H1 (cell line): Measurements from ENCODE around the gene CUX1. TPM values are rescaled to one million over a fixed set of nuclear protein-coding genes. Genes with fewer than 3 reads are reported as not detected.
A peak's percentile ranks its signal among the peaks of the same experiment; 100 is the strongest.

Source experiments
- CTCF ChIA-PET: fragments of 300-600 bp; sonication (Branson Sonifier 250); formaldehyde crosslinking; loops from one replicate; lab custom pipeline; 2021; ENCODE audit not compliant: partially characterized antibody; lab: Charles Lee
- POLR2A ChIA-PET: fragments of 300-600 bp; sonication (Branson Sonifier 250); formaldehyde crosslinking; loops from one replicate; lab custom pipeline; 2021; ENCODE audit warnings: inconsistent platforms; ENCODE audit not compliant: partially characterized antibody; lab: Charles Lee
- DNase-seq, 2 experiments: peaks; one replicate each; pipeline versions ENCODE4 v3.0.0 to v3.0.0-alpha.2; 2010 to 2022; ENCODE audit warnings: low spot score in 2 of 2, low read depth in 1 of 2, mixed read lengths in 1 of 2
- FAIRE-seq: peaks from 2 replicates; lab custom pipeline; 2011; peaks lifted over from hg19 to GRCh38; lab: Jason Lieb, UNC
- H2AFZ ChIP-seq: 2 replicates; pipeline ENCODE4 v1.8.1; 2012; ENCODE audit warnings: low read length, inconsistent platforms
- H2AK5ac ChIP-seq: 2 replicates; pipeline ENCODE4 v1.6.1; 2013; ENCODE audit warnings: low read depth, low read length
- H2BK120ac ChIP-seq: replicated peaks from 2 replicates; pipeline ENCODE3; 2013; ENCODE audit warnings: low read depth, low read length, inconsistent platforms
- H2BK12ac ChIP-seq: 2 replicates; pipeline ENCODE4 v1.6.1; 2013; ENCODE audit warnings: low read depth, low read length
- H2BK15ac ChIP-seq: 2 replicates; pipeline ENCODE4 v1.6.1; 2013; ENCODE audit warnings: low read length
- H2BK20ac ChIP-seq: 2 replicates; pipeline ENCODE4 v1.6.1; 2013; ENCODE audit warnings: low read length
- H2BK5ac ChIP-seq: 2 replicates; pipeline ENCODE4 v1.6.1; 2013; ENCODE audit warnings: low read depth, low read length
- H3K14ac ChIP-seq: 2 replicates; pipeline ENCODE4 v1.6.1; 2013; ENCODE audit warnings: inconsistent platforms; ENCODE audit not compliant: insufficient read length
- H3K18ac ChIP-seq: 2 replicates; pipeline ENCODE4 v1.6.1; 2013; ENCODE audit warnings: low read length; ENCODE audit errors: extremely low read depth
- H3K23ac ChIP-seq: 2 replicates; pipeline ENCODE4 v1.6.1; 2013; ENCODE audit warnings: inconsistent platforms; ENCODE audit not compliant: insufficient read length
- H3K23me2 ChIP-seq: 2 replicates; pipeline ENCODE4 v1.6.1; 2013; ENCODE audit warnings: low read depth, low read length
- H3K27ac ChIP-seq: 2 replicates; pipeline ENCODE4 v1.6.1; 2011; ENCODE audit warnings: low read depth, low read length, inconsistent platforms
- H3K27me3 ChIP-seq, 4 experiments: replicated peaks in 1 of 4; 1 replicate in 1 of 4; 2 replicates in 3 of 4; pipeline versions ENCODE4 v1.6.1 to v1.8.1; 2011 to 2013; ENCODE audit warnings: low read length in 3 of 4, mild to moderate bottlenecking in 3 of 4, inconsistent platforms in 2 of 4, mixed read lengths in 2 of 4, moderate library complexity in 1 of 4; ENCODE audit not compliant: control insufficient read depth in 3 of 4, insufficient read depth in 3 of 4; ENCODE audit errors: extremely low read depth in 1 of 4
- H3K36me3 ChIP-seq, 4 experiments: 2 replicates each; pipeline versions ENCODE4 v1.6.1 to v1.8.1; 2011 to 2013; ENCODE audit warnings: mild to moderate bottlenecking in 4 of 4, low read length in 3 of 4, moderate library complexity in 2 of 4, control low read depth in 1 of 4, inconsistent platforms in 1 of 4; ENCODE audit not compliant: insufficient read depth in 4 of 4, control insufficient read depth in 2 of 4
- H3K4ac ChIP-seq: replicated peaks from 2 replicates; pipeline ENCODE3; 2013; ENCODE audit warnings: low read length, low read depth, mixed read lengths, inconsistent platforms; ENCODE audit not compliant: insufficient read length
- H3K4me1 ChIP-seq, 4 experiments: replicated peaks in 1 of 4; 1 replicate in 1 of 4; 2 replicates in 3 of 4; pipeline versions ENCODE4 v1.6.1 to v1.8.1; 2011 to 2013; ENCODE audit warnings: low read length in 3 of 4, inconsistent platforms in 2 of 4, mixed read lengths in 1 of 4; ENCODE audit not compliant: insufficient read depth in 4 of 4, control insufficient read depth in 3 of 4
- H3K4me2 ChIP-seq, 2 experiments: 2 replicates each; pipeline versions ENCODE4 v1.6.1 to v1.8.1; 2011 to 2013; ENCODE audit warnings: low read depth in 2 of 2, low read length in 2 of 2, control low read depth in 1 of 2, inconsistent platforms in 1 of 2, mild to moderate bottlenecking in 1 of 2; ENCODE audit not compliant: insufficient read depth in 1 of 2
- H3K4me3 ChIP-seq, 4 experiments: fragments of 200-600, 300-600 bp in 1 of 4; sonication (generic), shearing (Covaris generic), sonication (Bioruptor Twin) in 1 of 4; 2 replicates each; pipeline versions ENCODE4 v1.5.1 to v1.8.1; 2011 to 2016; ENCODE audit warnings: low read length in 4 of 4, low read depth in 3 of 4, control low read depth in 2 of 4, inconsistent platforms in 2 of 4, mild to moderate bottlenecking in 2 of 4, mixed read lengths in 1 of 4, moderate library complexity in 1 of 4; ENCODE audit not compliant: insufficient read depth in 2 of 4; ENCODE audit errors: extremely low read depth in 1 of 4
- H3K56ac ChIP-seq: replicated peaks from 2 replicates; pipeline ENCODE3; 2013; ENCODE audit warnings: low read depth, mild to moderate bottlenecking, mixed read lengths, low read length, inconsistent platforms; ENCODE audit not compliant: insufficient read length
- H3K79me1 ChIP-seq: 2 replicates; pipeline ENCODE4 v1.6.1; 2013; ENCODE audit warnings: low read depth, low read length, control low read depth
- H3K79me2 ChIP-seq, 2 experiments: 2 replicates each; pipeline versions ENCODE4 v1.6.1 to v1.8.1; 2012 to 2013; ENCODE audit warnings: low read length in 2 of 2, mild to moderate bottlenecking in 2 of 2, inconsistent platforms in 1 of 2; ENCODE audit not compliant: insufficient read depth in 2 of 2, control insufficient read depth in 1 of 2
- H3K9ac ChIP-seq, 4 experiments: replicated peaks in 1 of 4; 1 replicate in 1 of 4; 2 replicates in 3 of 4; pipeline versions ENCODE4 v1.6.1 to v1.8.1; 2011 to 2013; ENCODE audit warnings: low read depth in 3 of 4, low read length in 3 of 4, control low read depth in 2 of 4, mild to moderate bottlenecking in 2 of 4, moderate library complexity in 2 of 4, inconsistent platforms in 1 of 4; ENCODE audit errors: extremely low read depth in 1 of 4
- H3K9me3 ChIP-seq, 2 experiments: 2 replicates each; pipeline versions ENCODE4 v1.6.1 to v1.8.1; 2012 to 2013; ENCODE audit warnings: mild to moderate bottlenecking in 2 of 2, moderate library complexity in 2 of 2, control low read depth in 1 of 2, inconsistent platforms in 1 of 2, low read depth in 1 of 2, low read length in 1 of 2, mixed read lengths in 1 of 2; ENCODE audit not compliant: insufficient read depth in 2 of 2
- H4K20me1 ChIP-seq, 2 experiments: replicated peaks in 1 of 2; 2 replicates each; pipeline versions ENCODE3 to v1.8.1; 2011 to 2013; ENCODE audit warnings: inconsistent platforms in 2 of 2, low read length in 2 of 2, mild to moderate bottlenecking in 1 of 2; ENCODE audit not compliant: insufficient read depth in 2 of 2, control insufficient read depth in 1 of 2
- H4K5ac ChIP-seq: 2 replicates; pipeline ENCODE4 v1.6.1; 2013; ENCODE audit warnings: low read length, low read depth, mixed read lengths, inconsistent platforms; ENCODE audit not compliant: insufficient read length
- H4K8ac ChIP-seq: 2 replicates; pipeline ENCODE4 v1.8.0; 2013; ENCODE audit warnings: mild to moderate bottlenecking, moderate library complexity, low read length, inconsistent platforms; ENCODE audit not compliant: insufficient read depth; ENCODE audit errors: extremely low read depth
- H4K91ac ChIP-seq: replicated peaks from 2 replicates; pipeline ENCODE3; 2013; ENCODE audit warnings: low read length, mixed read lengths, inconsistent platforms; ENCODE audit not compliant: insufficient read length
- CHD1 ChIP-seq: IDR thresholded peaks from 2 replicates; pipeline ENCODE4 v1.6.1; 2012; ENCODE audit warnings: low read depth, low read length, improper control_type of control experiment
- MAFK ChIP-seq: IDR thresholded peaks from 2 replicates; pipeline ENCODE4 v1.6.1; 2012; ENCODE audit warnings: low read depth, mild to moderate bottlenecking, improper control_type of control experiment, low read length
- RNF2 ChIP-seq: fragments of 200-900, 300-1000 bp; sonication (generic); IDR thresholded peaks from 2 replicates; pipeline ENCODE4 v1.7.1; 2016; ENCODE audit warnings: borderline replicate concordance, low read depth, mild to moderate bottlenecking, antibody characterized with exemption, low read length; ENCODE audit not compliant: poor library complexity, severe bottlenecking; ENCODE audit errors: missing control alignments
- SP2 ChIP-seq: IDR thresholded peaks from 2 replicates; pipeline ENCODE4 v1.6.1; 2012; ENCODE audit warnings: mild to moderate bottlenecking, low read length, inconsistent platforms
- SP4 ChIP-seq: IDR thresholded peaks from 2 replicates; pipeline ENCODE4 v1.6.1; 2012; ENCODE audit warnings: low read length, inconsistent platforms
- TAF1 ChIP-seq: IDR thresholded peaks from 2 replicates; pipeline ENCODE4 v1.6.1; 2011; ENCODE audit warnings: mild to moderate bottlenecking, low read depth, low read length
- TCF12 ChIP-seq: IDR thresholded peaks from 2 replicates; pipeline ENCODE4 v1.6.1; 2011; ENCODE audit warnings: low read depth, mild to moderate bottlenecking, low read length
- TEAD4 ChIP-seq: IDR thresholded peaks from 2 replicates; pipeline ENCODE4 v1.6.1; 2012; ENCODE audit warnings: low read depth, low read length, inconsistent platforms, mixed read lengths
- YY1 ChIP-seq: IDR thresholded peaks from 2 replicates; pipeline ENCODE4 v1.6.1; 2011; ENCODE audit warnings: low read depth, mild to moderate bottlenecking, low read length
- ZNF274 ChIP-seq: IDR thresholded peaks from 2 replicates; pipeline ENCODE4 v1.7.0; 2012; ENCODE audit warnings: low read length, borderline replicate concordance; ENCODE audit errors: extremely low read depth
- WGBS, 2 experiments: shearing (Covaris generic) in 1 of 2; methylation state at CpG; one replicate each; pipeline versions ENCODE4 v1.1.6 to v1.1.7; 2013 to 2015; ENCODE audit warnings: low lambda C conversion rate in 2 of 2, mixed read lengths in 2 of 2, inconsistent platforms in 1 of 2, low coverage in 1 of 2, missing lambda C conversion rate in 1 of 2; ENCODE audit not compliant: insufficient replicate concordance in 2 of 2, insufficient coverage in 1 of 2, insufficient read length in 1 of 2; ENCODE audit errors: extremely low coverage in 1 of 2, missing lambda C conversion rate in 1 of 2; 5-methylcytosine and 5-hydroxymethylcytosine counted together
- polyA plus RNA-seq, 7 experiments: library from polyadenylated mRNA; depleted of rRNA in 3 of 7; stranded (reverse) in 5 of 7; unstranded in 2 of 7; fragments of >200 nt in 5 of 7; fragments of 200-250 nt in 2 of 7; gene quantifications; 1 replicate in 5 of 7; 2 replicates in 1 of 7; 4 replicates in 1 of 7; pipeline versions ENCODE4 v1.2.1 to v1.2.3, GENCODE V29; 2011 to 2013; ENCODE audit warnings: missing spikeins in 2 of 7, mixed read lengths in 2 of 7
- total RNA-seq: library from RNA; stranded (reverse); fragmentation: NEBNext Ultra II Directional; extraction: Animal tissue kit (Norgen Biotek cat#: 25700); gene quantifications from 2 replicates; pipeline ENCODE4 v1.2.1, GENCODE V29; 2021

CUX1 gene
- total and polyA plus RNA-seq, 2 of the 8 experiments (the other 6 are each of a cell fraction or from before 2014, with no cell fraction given), result 21.6 to 65.9 TPM

GRCh38 chr7:102119925-102120324, 302.5 kb downstream of the CUX1 start:
- Histone ChIP-seq H2BK12ac (0 out of 2 replicates have a peak overlapping the region, but pooled peaks have one; percentile 11), H3K79me1 (no peaks in the 10 kb centered on the region; the same call in 1 of the 2 replicates), H3K4me2 (no peak overlapping the region), H2AFZ (no peak overlapping the region), H3K9ac (no peak overlapping the region; a peak in 1 of 7 replicates), H3K23ac (no peak overlapping the region), H3K27me3 (no peaks in the 10 kb centered on the region), H4K20me1 (peaks cover 4 to 5% of the 10 kb centered on the region in 2 experiments), H2BK120ac (no peak overlapping the region), H3K23me2 (no peaks in the 10 kb centered on the region), H3K9me3 (no peaks in the 10 kb centered on the region), H3K4me3 (no peak overlapping the region), H4K5ac (no peak overlapping the region), H3K79me2 (no peaks in the 10 kb centered on the region), H3K36me3 (peaks cover 2 to 12% (median 9%) of the 10 kb centered on the region in 4 experiments; a peak in 5 of 8 replicates), H3K18ac (no peak overlapping the region), H3K4ac (no peak overlapping the region), H3K14ac (no peak overlapping the region), H2BK15ac (no peak overlapping the region), H2BK20ac (no peak overlapping the region), H4K91ac (no peak overlapping the region), H3K56ac (no peak overlapping the region), H4K8ac (0 out of 2 replicates have a peak overlapping the region, but pooled peaks have one; percentile 46), H2BK5ac (peak overlapping the region; percentile 13), H3K27ac (no peak overlapping the region), H3K4me1 (peaks cover under 1 to 7% (median 2%) of the 10 kb centered on the region in 4 experiments; a peak in 6 of 7 replicates), H2AK5ac (no peak overlapping the region)
- ChIA-PET POLR2A (no interaction called here), CTCF (interaction anchor here (1.6 kb wide), 1 partner anchor 13 kb away, joined by 3 read pairs; no protein-coding TSS in a partner anchor)
- 94% methylated on average over 7 of the region's 7 CpGs; no CpG with 5 or more reads in 1 of the 2 experiments for WGBS, 2 experiments
- FAIRE-seq (no peak), DNase-seq (no peak)
- no peak for TF ChIP-seq SP4
- no peak for TF ChIP-seq MAFK
- TF ChIP-seq TAF1, result no peak
- TF ChIP-seq ZNF274, result no peak
- no peak for TF ChIP-seq YY1
- TF ChIP-seq TEAD4, result no peak
- TF ChIP-seq TCF12, result no peak
- TF ChIP-seq RNF2, result no peak
- TF ChIP-seq CHD1, result no peak
- TF ChIP-seq SP2, result no peak
